ENCODE measurements around the gene LARGE1. TPM values are rescaled to one million over a fixed set of nuclear protein-coding genes. Genes with fewer than 3 reads are reported as not detected.

LARGE1 gene
- polyA plus RNA-seq, 4 donors, result 24.8 to 30.4 (median 27.6) TPM

GRCh38 chr22:33350961-33351360, 569.3 kb downstream of the LARGE1 start:
- DNase-seq (ENCODE audit: low read depth in 4 of 4, low spot score in 3 of 4), result no peak

DNA sequence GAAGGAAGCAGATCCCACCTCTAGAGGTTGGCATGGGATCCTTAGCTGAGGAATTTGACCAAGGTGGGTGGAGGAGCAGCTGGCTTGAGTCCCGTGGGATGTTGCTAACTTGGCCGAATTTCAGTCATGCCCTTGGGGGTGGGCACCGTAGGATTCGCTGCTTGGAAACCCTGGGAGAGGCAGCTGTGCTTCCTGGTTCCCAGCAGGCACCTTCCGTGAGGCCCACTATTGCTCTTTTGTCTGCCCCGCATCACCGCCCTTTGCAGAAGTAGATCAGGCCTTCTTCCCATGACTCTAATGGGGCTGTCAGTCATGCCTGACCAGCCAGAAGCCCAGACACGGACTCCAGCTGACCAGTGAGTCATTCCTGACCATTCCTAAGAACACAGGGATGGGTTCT, 569.8 kb downstream of the LARGE1 start:
- DNase-seq (ENCODE audit: low read depth in 4 of 4, low spot score in 3 of 4), result no peak

GRCh38 chr22:33347002-33347401, 573.3 kb downstream of the LARGE1 start:
- no peak for DNase-seq (ENCODE audit: low read depth in 4 of 4, low spot score in 3 of 4)

DNA sequence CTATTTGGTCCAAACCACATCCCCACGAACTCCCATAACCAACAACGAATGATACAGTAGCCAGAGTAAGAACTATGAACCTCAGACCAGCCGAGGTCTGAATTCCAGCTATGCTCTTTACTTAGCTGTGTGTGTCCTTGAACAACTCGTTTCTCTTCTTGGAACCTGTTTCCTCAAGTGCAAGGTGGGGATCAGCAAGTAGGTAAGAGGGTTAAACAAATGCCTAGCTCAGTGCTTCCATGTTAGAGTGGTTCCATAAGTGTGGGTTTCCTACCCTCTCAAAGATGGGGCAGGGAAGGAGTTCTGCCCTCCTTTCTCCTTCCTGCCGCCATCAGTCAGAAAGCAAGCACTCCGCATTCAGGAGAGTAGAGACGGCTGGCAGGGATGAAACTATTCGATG, 578.7 kb downstream of the LARGE1 start:
- no peak for DNase-seq (ENCODE audit: low read depth in 4 of 4, low spot score in 3 of 4)

GRCh38 chr22:33337524-33337923, 582.8 kb downstream of the LARGE1 start:
- no peak for DNase-seq (ENCODE audit: low read depth in 4 of 4, low spot score in 3 of 4)

DNA sequence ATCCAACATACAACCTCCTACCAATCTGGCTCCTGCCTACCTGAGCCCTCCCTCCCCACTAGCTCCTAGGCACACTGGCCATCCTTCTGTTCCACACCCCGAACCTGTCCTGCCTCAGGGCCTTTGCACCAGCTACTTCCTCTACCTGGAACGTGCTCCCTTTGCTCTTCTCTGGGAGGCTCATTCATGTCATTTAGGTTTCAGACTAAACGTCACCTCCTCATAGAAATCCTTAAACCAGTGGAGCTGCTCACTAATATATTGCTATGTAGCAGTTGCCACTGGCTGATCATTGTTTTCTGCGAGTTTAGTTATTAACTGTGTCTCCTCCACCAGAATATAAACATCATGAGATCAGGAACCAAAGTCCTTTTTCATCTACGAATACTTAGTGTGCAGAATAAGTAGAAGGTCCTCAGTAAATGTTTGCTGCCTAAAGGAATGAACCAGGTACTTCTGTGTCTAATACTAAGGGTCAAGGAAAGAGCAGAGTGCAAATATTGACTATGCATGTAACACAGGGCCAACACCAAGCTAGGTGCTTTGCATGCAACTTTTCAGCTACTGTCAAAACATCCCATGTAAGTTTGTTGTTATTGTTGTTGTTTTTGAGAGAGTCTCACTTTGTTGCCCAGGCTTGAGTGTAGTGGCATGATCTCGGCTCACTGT, 584.5 kb downstream of the LARGE1 start:
- DNase-seq (ENCODE audit: low read depth in 4 of 4, low spot score in 3 of 4), result no peak

GRCh38 chr22:33332538-33332937, 587.7 kb downstream of the LARGE1 start:
- no peak for DNase-seq (ENCODE audit: low read depth in 4 of 4, low spot score in 3 of 4)

DNA sequence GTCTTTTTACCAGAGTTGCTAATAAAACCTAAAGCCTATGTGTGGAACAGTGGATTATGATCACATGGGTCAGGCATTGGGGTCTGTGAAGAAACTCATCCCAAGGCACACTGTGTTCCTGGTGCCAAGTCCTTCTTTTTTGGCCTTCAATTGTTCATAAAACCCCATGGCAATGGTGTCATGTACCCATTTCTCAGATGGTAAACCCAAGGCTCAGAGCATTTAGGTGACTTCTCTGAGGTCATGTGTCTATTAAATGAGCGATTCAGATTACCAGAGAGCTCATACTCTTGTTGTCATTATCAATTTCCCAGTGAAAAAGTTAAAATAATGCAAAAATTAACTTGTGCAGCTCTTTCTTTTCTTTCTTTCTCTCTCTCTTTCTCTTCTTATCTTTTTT, 589.3 kb downstream of the LARGE1 start:
- no peak for DNase-seq (ENCODE audit: low read depth in 4 of 4, low spot score in 3 of 4)

DNA sequence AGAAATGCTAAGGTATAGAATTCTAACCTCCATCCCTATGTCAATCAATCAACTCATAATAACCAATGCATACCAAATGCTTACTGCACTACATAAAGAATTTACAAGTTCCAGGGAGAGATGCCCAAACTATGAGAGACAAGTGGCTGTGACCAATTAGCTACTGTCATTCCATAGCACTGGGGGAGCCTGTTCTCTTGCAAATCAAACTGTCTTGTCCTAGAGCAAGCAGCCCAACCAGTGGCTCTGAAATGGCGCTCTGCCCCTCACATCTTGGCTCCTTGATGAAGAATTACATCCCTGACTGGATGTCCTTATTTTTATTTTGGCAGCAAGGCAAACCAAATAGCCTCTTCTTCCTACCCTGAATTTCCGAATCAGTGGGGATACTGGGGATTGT, 589.7 kb downstream of the LARGE1 start:
- DNase-seq (ENCODE audit: low read depth in 4 of 4, low spot score in 3 of 4), result no peak

- DNase-seq (ENCODE audit: low read depth in 4 of 4, low spot score in 3 of 4), result no peak
Measured at GRCh38 chr22:33329398-33329797, 590.9 kb downstream of the LARGE1 start.

GRCh38 chr22:33328789-33329296, 591.4 kb downstream of the LARGE1 start:
- DNase-seq (ENCODE audit: low read depth in 4 of 4, low spot score in 3 of 4), result no peak

DNA sequence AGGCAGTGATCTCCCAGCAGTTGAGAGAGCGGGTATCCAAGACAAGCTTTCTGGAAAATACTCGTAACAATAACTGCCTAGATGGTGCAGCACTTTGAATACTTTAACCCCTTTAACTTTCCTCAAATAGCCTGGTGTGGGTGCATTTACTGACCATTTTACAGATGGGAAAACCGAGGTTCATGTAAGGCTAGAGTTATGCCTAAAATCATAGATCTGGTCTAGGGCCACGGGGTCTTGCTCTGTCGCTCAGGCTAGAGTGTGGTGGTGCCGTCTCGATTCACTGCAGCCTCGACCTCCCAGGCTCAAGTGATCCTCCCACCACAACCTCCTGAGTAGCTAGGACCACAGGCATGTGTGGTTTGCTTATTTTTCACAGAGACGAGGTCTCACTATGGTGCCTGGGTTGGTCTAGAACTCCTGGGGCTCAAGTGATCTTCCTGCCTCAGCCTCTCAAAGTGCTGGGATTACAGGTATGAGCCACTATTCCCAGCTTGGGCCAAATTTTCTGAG, 592.9 kb downstream of the LARGE1 start:
- DNase-seq (ENCODE audit: low read depth in 4 of 4, low spot score in 3 of 4), result no peak

DNA sequence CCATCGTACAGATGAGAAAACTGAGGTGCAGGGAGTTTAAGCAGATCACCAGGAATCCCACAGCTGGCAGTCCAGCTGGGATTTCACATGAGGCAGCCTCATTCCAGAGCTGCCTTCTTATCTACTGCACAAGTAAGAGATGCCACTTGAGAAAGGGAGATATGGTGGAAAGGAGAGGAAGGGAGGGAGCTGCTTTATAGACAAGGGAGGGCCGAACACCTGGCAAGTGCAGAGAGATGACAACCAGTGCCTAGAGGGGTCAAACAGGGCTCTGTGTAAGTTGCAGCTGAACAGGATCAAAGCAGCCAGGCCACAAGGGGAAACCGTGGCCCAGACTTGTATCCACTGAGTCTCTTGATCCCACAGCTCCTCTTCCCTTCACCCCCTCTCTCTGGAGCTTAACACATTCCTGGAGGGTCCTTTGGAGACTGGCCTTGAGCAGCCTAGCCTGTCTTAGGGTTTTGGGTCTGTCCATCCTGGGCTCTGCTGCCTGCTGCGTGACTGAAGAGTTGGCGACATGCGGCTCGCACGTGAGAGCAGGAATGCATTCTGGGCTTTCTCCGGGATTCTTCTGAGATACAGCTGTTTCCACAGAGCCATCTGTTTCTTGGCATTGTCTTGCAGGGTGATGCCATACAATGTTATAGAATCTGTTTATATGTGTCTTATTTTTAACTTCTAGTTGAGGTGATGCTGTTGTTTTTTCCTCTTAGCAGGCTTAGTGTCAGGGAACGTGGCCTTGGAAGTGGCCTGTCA, 593.6 kb downstream of the LARGE1 start:
- no peak for DNase-seq (ENCODE audit: low read depth in 4 of 4, low spot score in 3 of 4)

DNA sequence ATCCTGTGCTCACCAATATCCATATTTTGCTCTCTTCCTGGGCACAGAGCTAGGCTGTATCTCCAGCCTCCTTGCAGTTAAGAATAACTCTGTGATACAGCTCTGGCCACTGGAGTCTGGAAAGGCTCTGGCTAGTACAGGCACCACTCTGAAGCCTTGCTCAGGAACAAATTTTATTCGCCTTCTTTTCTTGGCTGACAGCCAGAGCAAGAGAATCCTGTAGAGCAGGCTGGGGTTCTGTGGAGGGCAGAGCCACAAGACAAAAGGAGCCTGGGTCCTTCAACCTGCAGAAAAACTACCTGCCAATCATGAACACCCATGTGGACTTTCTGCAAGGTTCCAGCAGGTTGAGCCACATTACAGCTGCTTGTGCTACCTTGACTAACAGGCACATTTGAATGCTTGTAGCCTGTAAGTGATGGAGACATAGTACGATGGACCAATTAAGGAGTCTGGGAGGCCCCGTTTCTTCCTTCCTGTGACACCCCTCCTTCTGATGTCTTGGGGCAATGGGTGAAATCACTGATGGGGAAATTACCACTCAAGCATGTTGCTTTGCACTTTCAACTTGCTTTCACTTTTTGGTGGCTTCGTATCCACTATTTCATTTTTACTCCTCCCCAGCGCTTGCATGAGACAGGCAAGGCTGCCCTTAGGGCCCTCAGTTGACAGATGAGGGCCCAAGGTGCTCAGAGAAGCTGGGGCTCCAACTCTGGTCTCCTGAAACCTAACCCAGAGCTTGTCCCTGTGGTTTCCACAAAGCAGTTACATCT, 594.9 kb downstream of the LARGE1 start:
- no peak for DNase-seq (ENCODE audit: low read depth in 4 of 4, low spot score in 3 of 4)

GRCh38 chr22:33324228-33324627, 596.0 kb downstream of the LARGE1 start:
- no peak for DNase-seq (ENCODE audit: low read depth in 4 of 4, low spot score in 3 of 4)

DNA sequence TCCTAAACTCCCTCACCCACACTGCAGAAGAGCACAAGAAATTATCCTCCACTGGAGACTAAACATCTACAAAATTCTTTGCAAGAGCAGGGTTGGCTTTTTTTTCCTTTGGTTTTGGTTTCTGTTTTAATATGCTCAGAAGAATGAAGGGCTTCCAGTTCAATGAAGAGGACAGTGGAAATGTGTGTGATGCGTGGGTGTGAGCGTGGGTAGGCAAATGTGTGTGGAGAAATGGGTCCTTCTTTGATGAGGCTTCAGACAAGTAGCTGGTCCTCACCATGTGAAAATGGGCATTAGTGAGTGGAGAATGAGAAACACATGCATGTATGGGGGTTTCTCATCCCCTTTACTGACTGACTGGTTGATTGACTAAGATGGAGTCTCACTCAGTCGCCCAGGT, 598.8 kb downstream of the LARGE1 start:
- DNase-seq (ENCODE audit: low read depth in 4 of 4, low spot score in 3 of 4), result no peak

GRCh38 chr22:33315954-33316353, 604.3 kb downstream of the LARGE1 start:
- DNase-seq (ENCODE audit: low read depth in 4 of 4, low spot score in 3 of 4), result no peak

- no peak for DNase-seq (ENCODE audit: low read depth in 4 of 4, low spot score in 3 of 4)
Measured at GRCh38 chr22:33315117-33315516, 605.2 kb downstream of the LARGE1 start.

DNA sequence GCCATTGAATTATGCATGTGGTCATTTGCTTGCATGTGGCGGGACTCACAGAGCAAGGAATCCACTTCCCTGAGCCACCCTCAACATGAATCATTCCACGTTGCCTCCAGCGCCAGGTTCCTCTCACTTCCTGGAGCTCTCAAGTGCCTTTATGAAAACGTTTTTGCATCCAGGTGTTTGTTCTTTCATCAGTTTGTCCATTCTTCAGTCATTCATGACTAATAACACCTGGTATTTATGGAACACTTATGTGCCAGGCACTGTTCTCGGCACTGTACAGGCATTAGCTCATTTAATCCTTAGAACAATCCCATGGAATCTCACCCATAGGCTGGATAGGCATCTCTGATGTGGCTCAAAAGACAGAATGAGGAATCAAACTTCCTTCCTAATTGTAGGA, 606.0 kb downstream of the LARGE1 start:
- no peak for DNase-seq (ENCODE audit: low read depth in 4 of 4, low spot score in 3 of 4)

- no peak for DNase-seq (ENCODE audit: low read depth in 4 of 4, low spot score in 3 of 4)
Measured at GRCh38 chr22:33303099-33303498, 617.2 kb downstream of the LARGE1 start.

DNA sequence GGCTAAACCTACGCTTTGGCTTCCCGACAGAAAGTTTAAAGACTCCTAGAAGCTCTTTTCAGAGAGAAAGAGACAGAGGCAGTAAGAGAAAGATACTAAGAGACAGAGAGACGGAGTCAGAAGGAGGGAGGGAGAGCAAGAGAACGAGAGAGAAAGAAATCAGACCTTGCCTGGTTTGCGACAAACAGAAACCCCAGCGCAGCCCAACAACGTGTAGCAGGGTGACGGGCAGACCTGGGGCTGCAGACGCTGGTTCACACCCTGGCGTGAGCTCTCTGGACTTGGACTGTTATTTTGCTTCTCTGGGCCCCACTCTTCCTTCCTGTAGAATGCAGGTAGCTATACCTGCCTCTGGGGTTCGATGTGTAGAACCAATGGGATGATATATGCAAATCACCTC, 617.7 kb downstream of the LARGE1 start:
- no peak for DNase-seq (ENCODE audit: low read depth in 4 of 4, low spot score in 3 of 4)
